Type B pancreatic cell (in vitro differentiated cells): Measurements from ENCODE around the gene EGFR. TPM values are rescaled to one million over a fixed set of nuclear protein-coding genes. Genes with fewer than 3 reads are reported as not detected.
"Not testable (repeated sequence)": the region's sequence is repeated elsewhere in the genome, so short reads cannot be mapped to it uniquely, and the experiment has no call there.

Source experiments
- DNase-seq: peaks from one replicate; pipeline ENCODE4 v3.0.0; 2021; ENCODE audit warnings: mixed read lengths; ENCODE audit not compliant: unreplicated experiment; ENCODE audit errors: extremely low spot score
- H3K27ac Mint-ChIP-seq: 2 replicates; pipeline ENCODE4 v1.8.0; 2021; ENCODE audit warnings: mild to moderate bottlenecking, mixed read lengths
- H3K27me3 Mint-ChIP-seq: 2 replicates; pipeline ENCODE4 v1.8.0; 2021; ENCODE audit warnings: mixed read lengths
- H3K36me3 Mint-ChIP-seq: 2 replicates; pipeline ENCODE4 v1.8.0; 2021; ENCODE audit warnings: mixed read lengths
- H3K4me1 Mint-ChIP-seq: one replicate; pipeline ENCODE4 v1.8.0; 2021; ENCODE audit warnings: mixed read lengths; ENCODE audit not compliant: unreplicated experiment
- H3K4me3 Mint-ChIP-seq: 2 replicates; pipeline ENCODE4 v1.8.0; 2021; ENCODE audit warnings: mild to moderate bottlenecking, mixed read lengths
- H3K9me3 Mint-ChIP-seq: 2 replicates; pipeline ENCODE4 v1.8.0; 2021; ENCODE audit warnings: mixed read lengths
- CTCF ChIP-seq: fragments of 200-600 bp; sonication (generic); conservative IDR thresholded peaks from 2 replicates; pipeline ENCODE4 v1.5.0; 2021; ENCODE audit warnings: antibody characterized with exemption, mild to moderate bottlenecking
- total RNA-seq: library from RNA; stranded (reverse); gene quantifications from 2 replicates; pipeline ENCODE4 v1.2.1, GENCODE V29; 2021; ENCODE audit warnings: low replicate concordance

The EGFR gene
- total RNA-seq, 1 donor from 2014 or later, result 44.6 TPM

DNA sequence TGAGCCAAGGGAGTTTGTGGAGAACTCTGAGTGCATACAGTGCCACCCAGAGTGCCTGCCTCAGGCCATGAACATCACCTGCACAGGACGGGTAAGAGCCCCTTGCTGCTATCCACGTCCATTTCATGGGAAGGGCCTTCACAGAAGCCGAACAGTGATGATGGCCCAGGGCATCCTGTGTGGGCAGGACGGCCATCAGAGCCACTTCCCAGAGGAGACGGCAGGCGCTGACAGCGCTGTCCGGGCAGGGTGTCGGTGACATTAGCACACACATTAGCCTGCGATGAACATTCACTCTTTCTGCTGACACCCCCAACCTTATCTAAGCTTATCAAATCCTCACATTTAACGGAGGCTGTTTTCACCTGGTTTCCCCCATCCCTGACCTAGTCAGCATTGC lies 144.9 kb downstream of the EGFR start:
- Mint-ChIP-seq H3K4me3 (no peak overlapping the region), H3K36me3 (peaks cover 26% of the 10 kb centered on the region), H3K9me3 (no peaks in the 10 kb centered on the region), H3K27me3 (no peaks in the 10 kb centered on the region), H3K27ac (no peak overlapping the region), H3K4me1 (no peaks in the 10 kb centered on the region)
- no peak for TF ChIP-seq CTCF
- no peak for DNase-seq

GRCh38 chr7:55164527-55164926 lies 145.7 kb downstream of the EGFR start:
- no peak overlapping the region for H3K4me3 Mint-ChIP-seq
- no peak overlapping the region for H3K27ac Mint-ChIP-seq
- TF ChIP-seq CTCF, result no peak
- H3K4me1 Mint-ChIP-seq, result no peaks in the 10 kb centered on the region
- no peaks in the 10 kb centered on the region for H3K27me3 Mint-ChIP-seq
- no peaks in the 10 kb centered on the region for H3K9me3 Mint-ChIP-seq
- H3K36me3 Mint-ChIP-seq, result peaks cover 23% of the 10 kb centered on the region
- DNase-seq, result no peak

GRCh38 chr7:55165176-55165861 lies 146.5 kb downstream of the EGFR start:
- H3K27me3 Mint-ChIP-seq, result no peaks in the 10 kb centered on the region
- no peak for TF ChIP-seq CTCF
- H3K9me3 Mint-ChIP-seq, result no peaks in the 10 kb centered on the region
- H3K4me1 Mint-ChIP-seq, result peaks cover 6% of the 10 kb centered on the region
- H3K27ac Mint-ChIP-seq, result no peak overlapping the region
- peaks cover 27% of the 10 kb centered on the region for H3K36me3 Mint-ChIP-seq
- no peak overlapping the region for H3K4me3 Mint-ChIP-seq
- DNase-seq, result no peak

DNA sequence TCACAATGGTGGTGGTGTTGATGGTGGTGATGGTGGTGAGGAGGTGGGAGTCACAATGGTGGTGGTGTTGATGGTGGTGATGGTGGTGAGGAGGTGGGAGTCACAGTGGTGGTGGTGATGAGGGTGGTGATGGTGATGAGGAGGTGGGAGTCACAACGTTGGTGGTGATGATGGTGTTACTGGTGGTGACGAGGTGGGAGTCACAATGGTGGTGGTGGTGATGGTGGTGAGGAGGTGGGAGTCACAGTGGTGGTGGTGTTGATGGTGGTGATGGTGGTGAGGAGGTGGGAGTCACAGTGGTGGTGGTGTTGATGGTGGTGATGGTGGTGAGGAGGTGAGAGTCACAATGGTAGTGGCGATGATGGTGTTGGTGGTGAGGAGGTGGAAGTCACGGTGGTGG lies 148.5 kb downstream of the EGFR start:
- H3K36me3 Mint-ChIP-seq, result peaks cover 29% of the 10 kb centered on the region
- H3K27me3 Mint-ChIP-seq, DNase-seq, H3K9me3 Mint-ChIP-seq, H3K4me3 Mint-ChIP-seq, H3K27ac Mint-ChIP-seq: not testable (repeated sequence)
- peaks cover 12% of the 10 kb centered on the region for H3K4me1 Mint-ChIP-seq

DNA sequence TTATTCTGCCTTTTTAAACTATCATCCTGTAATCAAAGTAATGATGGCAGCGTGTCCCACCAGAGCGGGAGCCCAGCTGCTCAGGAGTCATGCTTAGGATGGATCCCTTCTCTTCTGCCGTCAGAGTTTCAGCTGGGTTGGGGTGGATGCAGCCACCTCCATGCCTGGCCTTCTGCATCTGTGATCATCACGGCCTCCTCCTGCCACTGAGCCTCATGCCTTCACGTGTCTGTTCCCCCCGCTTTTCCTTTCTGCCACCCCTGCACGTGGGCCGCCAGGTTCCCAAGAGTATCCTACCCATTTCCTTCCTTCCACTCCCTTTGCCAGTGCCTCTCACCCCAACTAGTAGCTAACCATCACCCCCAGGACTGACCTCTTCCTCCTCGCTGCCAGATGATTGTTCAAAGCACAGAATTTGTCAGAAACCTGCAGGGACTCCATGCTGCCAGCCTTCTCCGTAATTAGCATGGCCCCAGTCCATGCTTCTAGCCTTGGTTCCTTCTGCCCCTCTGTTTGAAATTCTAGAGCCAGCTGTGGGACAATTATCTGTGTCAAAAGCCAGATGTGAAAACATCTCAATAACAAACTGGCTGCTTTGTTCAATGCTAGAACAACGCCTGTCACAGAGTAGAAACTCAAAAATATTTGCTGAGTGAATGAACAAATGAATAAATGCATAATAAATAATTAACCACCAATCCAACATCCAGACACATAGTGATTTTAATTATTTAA lies 151.7 kb downstream of the EGFR start:
- TF ChIP-seq CTCF, result no peak
- H3K27ac Mint-ChIP-seq, result no peak overlapping the region
- H3K36me3 Mint-ChIP-seq, result peaks cover 39% of the 10 kb centered on the region
- peaks cover 5% of the 10 kb centered on the region for H3K9me3 Mint-ChIP-seq
- H3K4me3 Mint-ChIP-seq, result no peak overlapping the region
- H3K27me3 Mint-ChIP-seq, result no peaks in the 10 kb centered on the region
- DNase-seq, result no peak
- H3K4me1 Mint-ChIP-seq, result peaks cover 12% of the 10 kb centered on the region

- no peaks in the 10 kb centered on the region for H3K27me3 Mint-ChIP-seq
- no peak overlapping the region for H3K4me3 Mint-ChIP-seq
- peaks cover 5% of the 10 kb centered on the region for H3K9me3 Mint-ChIP-seq
- TF ChIP-seq CTCF, result no peak
- no peak for DNase-seq
- H3K36me3 Mint-ChIP-seq, result peaks cover 39% of the 10 kb centered on the region
- H3K4me1 Mint-ChIP-seq, result peaks cover 12% of the 10 kb centered on the region
- H3K27ac Mint-ChIP-seq, result no peak overlapping the region
Observed at GRCh38 chr7:55171157-55171556, 152.3 kb downstream of the EGFR start.
